ENCODE measurements around the gene LMO4. TPM values are rescaled to one million over a fixed set of nuclear protein-coding genes. Genes with fewer than 3 reads are reported as not detected.

LMO4 gene
- total and polyA plus RNA-seq, 8 donors: 10.5 to 35.1 (median 21.2) TPM

GRCh38 chr1:87307306-87307705 is 21.4 kb upstream of the LMO4 start:
- ATAC-seq: no peak
- Histone ChIP-seq H3K4me3 (no peak overlapping the region), H3K9me3 (no peaks in the 10 kb centered on the region), H3K27me3 (no peaks in the 10 kb centered on the region), H3K36me3 (no peaks in the 10 kb centered on the region), H3K4me1 (no peaks in the 10 kb centered on the region), H3K27ac (no peak overlapping the region)
- TF ChIP-seq, protein P1, sequence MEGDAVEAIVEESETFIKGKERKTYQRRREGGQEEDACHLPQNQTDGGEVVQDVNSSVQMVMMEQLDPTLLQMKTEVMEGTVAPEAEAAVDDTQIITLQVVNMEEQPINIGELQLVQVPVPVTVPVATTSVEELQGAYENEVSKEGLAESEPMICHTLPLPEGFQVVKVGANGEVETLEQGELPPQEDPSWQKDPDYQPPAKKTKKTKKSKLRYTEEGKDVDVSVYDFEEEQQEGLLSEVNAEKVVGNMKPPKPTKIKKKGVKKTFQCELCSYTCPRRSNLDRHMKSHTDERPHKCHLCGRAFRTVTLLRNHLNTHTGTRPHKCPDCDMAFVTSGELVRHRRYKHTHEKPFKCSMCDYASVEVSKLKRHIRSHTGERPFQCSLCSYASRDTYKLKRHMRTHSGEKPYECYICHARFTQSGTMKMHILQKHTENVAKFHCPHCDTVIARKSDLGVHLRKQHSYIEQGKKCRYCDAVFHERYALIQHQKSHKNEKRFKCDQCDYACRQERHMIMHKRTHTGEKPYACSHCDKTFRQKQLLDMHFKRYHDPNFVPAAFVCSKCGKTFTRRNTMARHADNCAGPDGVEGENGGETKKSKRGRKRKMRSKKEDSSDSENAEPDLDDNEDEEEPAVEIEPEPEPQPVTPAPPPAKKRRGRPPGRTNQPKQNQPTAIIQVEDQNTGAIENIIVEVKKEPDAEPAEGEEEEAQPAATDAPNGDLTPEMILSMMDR (IDR thresholded peaks at IDR 0.05): no peak
- WGBS, 2 donors: 76 to 85% methylated on average over 8 of the region's 8 CpGs
- intact Hi-C loops (cut with DNase I): no loop called here
- DNase-seq: no peak
- no peak for FAIRE-seq

DNA sequence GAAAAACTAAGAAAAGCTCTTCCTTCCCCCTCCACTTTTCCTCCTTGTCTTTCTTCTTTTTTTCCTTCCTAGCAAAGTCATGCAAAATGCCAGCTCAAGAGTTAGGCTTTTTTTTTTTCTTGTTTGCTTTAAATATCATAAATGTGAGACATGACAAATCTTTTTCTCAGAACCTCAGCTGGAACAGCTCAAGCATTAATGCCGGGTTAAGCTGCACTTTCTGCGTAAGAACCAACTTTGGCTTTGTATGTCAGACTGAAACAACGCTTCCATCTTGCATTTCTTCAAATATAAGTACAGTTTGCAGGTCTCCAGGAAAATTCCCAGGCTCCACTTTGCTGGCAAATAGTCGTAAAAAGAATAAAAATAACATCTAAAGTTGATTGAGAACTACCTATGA is 20.7 kb upstream of the LMO4 start:
- Histone ChIP-seq H3K4me3 (no peak overlapping the region), H3K27me3 (no peaks in the 10 kb centered on the region), H3K4me1 (no peaks in the 10 kb centered on the region), H3K9me3 (no peaks in the 10 kb centered on the region), H3K36me3 (no peaks in the 10 kb centered on the region), H3K27ac (no peak overlapping the region)
- 67 to 68% methylated on average over 4 of the region's 4 CpGs for WGBS, 2 donors
- intact Hi-C loops (cut with DNase I): no loop called here
- TF ChIP-seq, protein P1 (IDR thresholded peaks at IDR 0.05): no peak
- no peak for FAIRE-seq
- no peak for DNase-seq
- ATAC-seq: no peak

- no peaks in the 10 kb centered on the region for H3K9me3 ChIP-seq
- TF ChIP-seq, protein P1 (IDR thresholded peaks at IDR 0.05): no peak
- FAIRE-seq (no peak), ATAC-seq (no peak), DNase-seq (no peak)
- no peaks in the 10 kb centered on the region for H3K36me3 ChIP-seq
- no peak overlapping the region for H3K4me3 ChIP-seq
- 90 to 96% methylated on average over 6 of the region's 6 CpGs for WGBS, 2 donors
- H3K4me1 ChIP-seq: no peaks in the 10 kb centered on the region
- intact Hi-C loops (cut with DNase I): no loop called here
- no peak overlapping the region for H3K27ac ChIP-seq
- H3K27me3 ChIP-seq: no peaks in the 10 kb centered on the region
Measured at GRCh38 chr1:87314091-87314490, 14.6 kb upstream of the LMO4 start.

DNA sequence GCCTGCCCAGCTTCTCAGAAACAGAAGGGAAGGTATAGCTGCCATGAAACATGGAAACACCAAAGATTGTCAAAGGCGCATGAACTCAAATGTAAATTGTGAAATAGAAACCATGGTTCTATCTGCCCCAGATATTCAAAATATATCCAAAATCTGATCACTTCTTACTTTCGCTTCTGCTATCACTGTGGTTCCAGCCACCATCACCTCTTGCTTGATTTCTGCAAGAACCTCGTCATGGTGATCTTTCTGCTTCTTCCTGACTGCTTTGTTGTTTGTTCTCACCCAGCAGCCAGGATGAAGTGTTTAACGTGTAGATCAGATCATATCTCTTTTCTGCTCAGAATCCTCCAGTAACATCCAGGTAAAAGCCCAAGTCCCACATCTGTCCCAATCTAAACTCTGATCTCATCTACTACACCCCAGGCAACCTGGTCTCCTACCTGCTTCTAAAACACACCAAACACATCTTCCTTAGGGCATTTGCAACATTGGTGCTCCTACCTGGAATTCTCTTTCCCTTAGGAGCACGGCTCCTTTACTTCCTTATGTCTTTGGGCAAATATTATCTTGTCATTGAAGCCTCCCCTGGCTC is 10.5 kb upstream of the LMO4 start:
- no peak overlapping the region for H3K4me3 ChIP-seq
- 71 to 79% methylated on average over 5 of the region's 5 CpGs for WGBS, 2 donors
- DNase-seq (no peak), FAIRE-seq (no peak), ATAC-seq (no peak)
- no peak overlapping the region for H3K27ac ChIP-seq
- TF ChIP-seq, protein P1 (IDR thresholded peaks at IDR 0.05): no peak
- H3K27me3 ChIP-seq: no peaks in the 10 kb centered on the region
- intact Hi-C loops (cut with DNase I): loop anchor here in 1 of 3 donors (5.0 kb wide), 1 partner anchor 634 kb away; no protein-coding TSS in a partner anchor
- H3K36me3 ChIP-seq: no peaks in the 10 kb centered on the region
- H3K4me1 ChIP-seq: no peaks in the 10 kb centered on the region
- no peaks in the 10 kb centered on the region for H3K9me3 ChIP-seq

- no peaks in the 10 kb centered on the region for H3K27me3 ChIP-seq
- no peaks in the 10 kb centered on the region for H3K9me3 ChIP-seq
- no peak overlapping the region for H3K27ac ChIP-seq
- FAIRE-seq: no peak
- no peak for ATAC-seq
- intact Hi-C loops (cut with DNase I): loop anchor here in 1 of 3 donors (5.0 kb wide), 1 partner anchor 633 kb away; no protein-coding TSS in a partner anchor
- TF ChIP-seq, protein P1 (IDR thresholded peaks at IDR 0.05): no peak
- H3K4me3 ChIP-seq: no peak overlapping the region
- no peak for DNase-seq
- no peaks in the 10 kb centered on the region for H3K4me1 ChIP-seq
- no peaks in the 10 kb centered on the region for H3K36me3 ChIP-seq
- 49 to 76% methylated on average over 1 of the region's 1 CpG for WGBS, 2 donors
Measured at GRCh38 chr1:87318806-87319205, 9.9 kb upstream of the LMO4 start.
